Measurements from ENCODE around the gene CRYBA2. TPM values are rescaled to one million over a fixed set of nuclear protein-coding genes. Genes with fewer than 3 reads are reported as not detected.

The CRYBA2 gene
- total RNA-seq, 2 donors from 2014 or later: not detected

DNA sequence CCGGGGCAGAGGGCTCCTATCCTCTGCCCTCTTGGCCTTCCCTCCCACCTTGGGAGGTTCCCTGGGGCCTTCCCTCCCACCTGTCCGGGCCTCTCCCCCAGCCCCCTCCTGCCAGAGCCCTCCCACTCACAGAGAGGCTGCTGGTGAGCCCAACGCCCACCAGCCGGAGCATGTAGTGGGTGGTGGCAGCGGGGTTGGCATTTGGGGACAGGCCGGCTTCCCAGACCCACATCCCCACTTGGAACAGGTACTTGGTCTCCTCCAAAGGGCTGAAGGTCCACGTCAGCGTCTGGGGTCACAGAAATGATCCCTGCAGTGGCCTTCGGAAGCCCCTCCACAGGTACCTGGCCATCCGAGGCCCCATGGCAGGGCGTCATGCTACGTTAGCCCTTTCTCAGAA is 28.8 kb upstream of the CRYBA2 start:
- H3K27me3 ChIP-seq: no peaks in the 10 kb centered on the region
- H3K4me1 ChIP-seq: no peaks in the 10 kb centered on the region
- H3K36me3 ChIP-seq: no peaks in the 10 kb centered on the region
- no peaks in the 10 kb centered on the region for H3K9me3 ChIP-seq
- no peak for DNase-seq (ENCODE audit: low spot score)
- TF ChIP-seq, protein P1, sequence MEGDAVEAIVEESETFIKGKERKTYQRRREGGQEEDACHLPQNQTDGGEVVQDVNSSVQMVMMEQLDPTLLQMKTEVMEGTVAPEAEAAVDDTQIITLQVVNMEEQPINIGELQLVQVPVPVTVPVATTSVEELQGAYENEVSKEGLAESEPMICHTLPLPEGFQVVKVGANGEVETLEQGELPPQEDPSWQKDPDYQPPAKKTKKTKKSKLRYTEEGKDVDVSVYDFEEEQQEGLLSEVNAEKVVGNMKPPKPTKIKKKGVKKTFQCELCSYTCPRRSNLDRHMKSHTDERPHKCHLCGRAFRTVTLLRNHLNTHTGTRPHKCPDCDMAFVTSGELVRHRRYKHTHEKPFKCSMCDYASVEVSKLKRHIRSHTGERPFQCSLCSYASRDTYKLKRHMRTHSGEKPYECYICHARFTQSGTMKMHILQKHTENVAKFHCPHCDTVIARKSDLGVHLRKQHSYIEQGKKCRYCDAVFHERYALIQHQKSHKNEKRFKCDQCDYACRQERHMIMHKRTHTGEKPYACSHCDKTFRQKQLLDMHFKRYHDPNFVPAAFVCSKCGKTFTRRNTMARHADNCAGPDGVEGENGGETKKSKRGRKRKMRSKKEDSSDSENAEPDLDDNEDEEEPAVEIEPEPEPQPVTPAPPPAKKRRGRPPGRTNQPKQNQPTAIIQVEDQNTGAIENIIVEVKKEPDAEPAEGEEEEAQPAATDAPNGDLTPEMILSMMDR (IDR thresholded peaks at IDR 0.05): no peak
- H3K4me3 ChIP-seq: no peak overlapping the region
- H3K27ac ChIP-seq: no peak overlapping the region

DNA sequence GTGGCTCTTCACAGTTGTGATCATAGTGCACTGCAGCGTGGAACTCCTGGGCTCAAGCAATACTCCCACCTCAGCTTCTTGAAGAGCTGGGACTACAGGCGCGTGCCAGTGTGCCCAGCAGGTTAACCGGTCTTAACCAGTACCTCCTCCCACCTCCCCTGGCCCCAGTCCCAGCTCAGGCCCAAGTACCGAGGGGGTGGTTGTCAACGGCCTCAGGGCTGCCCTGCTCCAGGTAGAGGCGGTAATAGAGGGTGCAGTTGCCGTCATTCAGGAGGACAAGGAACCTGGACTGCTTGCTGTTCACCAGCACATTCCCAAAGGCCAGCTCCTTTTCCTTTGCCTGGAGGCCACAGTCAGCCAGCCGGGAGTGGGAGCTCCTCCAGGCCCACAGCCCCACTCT is 28.4 kb upstream of the CRYBA2 start:
- H3K36me3 ChIP-seq: no peaks in the 10 kb centered on the region
- TF ChIP-seq, protein P1 (IDR thresholded peaks at IDR 0.05): no peak
- H3K9me3 ChIP-seq: no peaks in the 10 kb centered on the region
- no peak for DNase-seq (ENCODE audit: low spot score)
- H3K4me1 ChIP-seq: no peaks in the 10 kb centered on the region
- no peak overlapping the region for H3K4me3 ChIP-seq
- no peaks in the 10 kb centered on the region for H3K27me3 ChIP-seq
- H3K27ac ChIP-seq: no peak overlapping the region

DNA sequence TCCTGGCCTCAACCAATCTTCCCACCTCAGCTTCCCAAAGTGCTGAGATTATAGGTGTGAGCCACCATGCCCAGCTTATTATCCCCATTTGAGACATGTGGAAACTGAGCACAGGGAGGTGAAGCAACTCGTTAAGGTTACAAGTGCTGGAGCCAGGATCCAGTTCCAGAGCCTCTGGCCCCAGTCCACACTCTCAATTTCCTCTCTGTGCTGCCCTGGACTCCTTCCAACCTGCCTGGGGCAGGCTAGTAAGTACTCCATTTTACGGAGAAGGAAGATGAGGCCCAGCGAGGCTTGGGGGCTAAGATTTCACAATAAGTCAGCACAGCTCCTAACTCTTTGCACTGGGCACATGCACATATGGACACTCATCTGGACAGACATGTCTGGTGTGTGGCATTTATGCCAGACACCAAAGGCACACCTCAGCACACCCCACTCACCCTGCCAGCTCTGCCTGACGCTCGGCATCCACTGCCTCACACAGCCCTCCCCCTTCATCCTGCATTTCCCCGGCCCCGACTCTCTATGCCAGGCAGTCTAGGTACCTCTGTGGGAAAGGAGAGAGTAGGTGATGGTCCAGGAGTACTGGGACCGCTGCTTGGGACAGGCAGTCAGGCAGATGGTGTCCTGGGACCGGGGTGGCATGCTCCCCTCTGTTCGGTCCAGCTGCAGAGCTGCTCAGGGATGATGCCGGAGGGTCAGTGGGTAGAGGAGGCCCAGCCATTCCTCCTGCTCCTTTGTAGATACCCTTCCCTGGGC is 27.6 kb upstream of the CRYBA2 start:
- DNase-seq (ENCODE audit: low spot score): no peak
- no peak overlapping the region for H3K4me3 ChIP-seq
- no peaks in the 10 kb centered on the region for H3K27me3 ChIP-seq
- no peaks in the 10 kb centered on the region for H3K36me3 ChIP-seq
- no peak overlapping the region for H3K27ac ChIP-seq
- H3K9me3 ChIP-seq: no peaks in the 10 kb centered on the region
- TF ChIP-seq, protein P1 (IDR thresholded peaks at IDR 0.05): no peak
- no peaks in the 10 kb centered on the region for H3K4me1 ChIP-seq

DNA sequence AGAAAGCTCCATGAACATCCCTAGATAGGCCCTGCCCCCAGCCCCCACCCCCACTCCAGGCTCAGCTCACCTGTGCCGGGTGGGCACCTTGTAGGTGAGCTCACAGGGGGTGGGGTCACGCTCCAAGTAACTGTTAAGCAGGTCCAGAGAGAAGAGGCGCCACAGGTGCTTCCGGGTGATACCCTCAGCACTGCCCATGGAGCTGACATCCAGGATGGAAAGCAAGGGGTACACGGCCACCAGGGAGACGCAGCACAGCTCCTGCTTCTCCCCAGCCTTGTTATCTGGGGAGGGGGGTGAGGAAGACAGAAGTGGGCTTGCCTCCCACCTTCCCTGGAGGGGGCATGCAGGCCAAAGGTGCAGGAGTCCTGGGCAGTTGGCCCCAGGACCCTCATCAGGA is 26.2 kb upstream of the CRYBA2 start:
- no peaks in the 10 kb centered on the region for H3K36me3 ChIP-seq
- no peaks in the 10 kb centered on the region for H3K27me3 ChIP-seq
- no peak overlapping the region for H3K4me3 ChIP-seq
- TF ChIP-seq, protein P1 (IDR thresholded peaks at IDR 0.05): no peak
- H3K9me3 ChIP-seq: no peaks in the 10 kb centered on the region
- H3K27ac ChIP-seq: no peak overlapping the region
- no peaks in the 10 kb centered on the region for H3K4me1 ChIP-seq
- DNase-seq (ENCODE audit: low spot score): no peak

DNA sequence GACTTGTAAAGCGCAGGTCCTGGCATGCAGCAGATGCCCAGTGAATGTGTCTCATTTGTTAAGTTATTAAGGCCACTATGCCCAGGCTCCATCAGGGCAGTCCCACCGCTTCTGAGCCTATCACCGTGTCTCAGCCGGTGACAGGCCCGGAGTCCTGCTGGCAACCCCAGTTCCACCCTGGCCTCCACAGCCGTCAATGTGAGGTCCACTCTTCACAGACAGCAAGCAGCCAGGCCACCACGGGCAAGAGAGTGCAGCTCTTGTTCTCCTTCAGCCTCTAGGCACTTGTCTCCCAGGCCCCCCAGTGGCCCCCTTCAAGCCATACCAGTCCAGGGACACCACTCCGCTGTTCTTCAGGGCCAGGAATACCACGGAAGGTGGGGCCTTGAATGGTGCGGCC is 25.5 kb upstream of the CRYBA2 start:
- no peaks in the 10 kb centered on the region for H3K9me3 ChIP-seq
- H3K27me3 ChIP-seq: no peaks in the 10 kb centered on the region
- no peak overlapping the region for H3K4me3 ChIP-seq
- no peak overlapping the region for H3K27ac ChIP-seq
- H3K4me1 ChIP-seq: no peaks in the 10 kb centered on the region
- no peak for DNase-seq (ENCODE audit: low spot score)
- TF ChIP-seq, protein P1 (IDR thresholded peaks at IDR 0.05): no peak
- H3K36me3 ChIP-seq: no peaks in the 10 kb centered on the region

DNA sequence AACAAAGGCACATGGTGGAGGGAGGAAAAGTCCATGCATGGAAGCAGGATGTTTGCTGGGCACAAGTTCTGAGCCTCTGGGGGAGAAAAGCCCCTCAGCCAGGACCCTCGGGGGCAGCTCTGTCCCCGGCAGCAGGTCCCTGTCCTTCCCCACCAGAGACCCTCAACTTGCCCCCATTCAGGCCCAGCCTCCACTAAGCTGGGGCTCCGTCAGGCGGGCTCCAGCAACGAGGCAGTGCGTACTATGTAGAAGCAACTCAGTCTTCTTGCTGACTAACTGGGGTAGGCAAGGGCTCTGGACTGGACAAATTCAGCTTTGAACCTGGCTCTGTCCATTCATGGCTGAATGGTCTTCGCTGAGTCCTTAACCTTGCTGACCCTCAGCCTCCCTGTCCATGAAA is 25.1 kb upstream of the CRYBA2 start:
- Histone ChIP-seq H3K4me1 (no peaks in the 10 kb centered on the region), H3K9me3 (no peaks in the 10 kb centered on the region), H3K36me3 (no peaks in the 10 kb centered on the region), H3K27ac (no peak overlapping the region), H3K27me3 (no peaks in the 10 kb centered on the region), H3K4me3 (no peak overlapping the region)
- TF ChIP-seq, protein P1 (IDR thresholded peaks at IDR 0.05): no peak
- no peak for DNase-seq (ENCODE audit: low spot score)

Data from right atrium auricular region (tissue), 2 donors.